MCF 10A (cell line): ENCODE measurements around the gene HES6. TPM values are rescaled to one million over a fixed set of nuclear protein-coding genes. Genes with fewer than 3 reads are reported as not detected.

Source experiments
- BruUV-seq: library from RNA; stranded (reverse); fragments of 400-500 nt; replicated peaks from 2 replicates; lab custom pipeline; 2021; lab: Mats Ljungman, UMichigan
- CTCF ChIA-PET: fragments of 300-600 bp; sonication (Branson Sonifier 250); formaldehyde crosslinking; extraction: SDS; loops from one replicate; lab custom pipeline; 2021; ENCODE audit warnings: antibody characterized with exemption, inconsistent platforms; lab: Yijun Ruan, JAX
- POLR2A ChIA-PET: fragments of 300-600, 350-650 bp; sonication (Branson Sonifier 250); formaldehyde crosslinking; extraction: SDS; loops from one replicate; lab custom pipeline; 2020; ENCODE audit warnings: antibody characterized with exemption, inconsistent platforms; lab: Yijun Ruan, JAX
- DNase-seq: peaks from one replicate; pipeline ENCODE4 v3.0.0-alpha.2; 2018; ENCODE audit not compliant: unreplicated experiment
- H3K27ac Mint-ChIP-seq: one replicate; pipeline ENCODE4 v1.8.0; 2022; ENCODE audit warnings: mild to moderate bottlenecking, low read depth, mixed read lengths; ENCODE audit not compliant: unreplicated experiment
- H3K27me3 Mint-ChIP-seq: one replicate; pipeline ENCODE4 v1.8.0; 2022; ENCODE audit warnings: mixed read lengths; ENCODE audit not compliant: insufficient read depth, unreplicated experiment
- H3K36me3 Mint-ChIP-seq: one replicate; pipeline ENCODE4 v1.8.0; 2022; ENCODE audit warnings: mild to moderate bottlenecking, moderate library complexity, mixed read lengths; ENCODE audit not compliant: insufficient read depth, unreplicated experiment
- H3K4me1 Mint-ChIP-seq: one replicate; pipeline ENCODE4 v1.8.0; 2022; ENCODE audit warnings: mixed read lengths; ENCODE audit not compliant: insufficient read depth, unreplicated experiment
- H3K4me3 Mint-ChIP-seq: one replicate; pipeline ENCODE4 v1.8.0; 2022; ENCODE audit warnings: mild to moderate bottlenecking, moderate library complexity, mixed read lengths; ENCODE audit not compliant: unreplicated experiment
- H3K9me3 Mint-ChIP-seq: one replicate; pipeline ENCODE4 v1.8.0; 2022; ENCODE audit warnings: mixed read lengths; ENCODE audit not compliant: unreplicated experiment
- CTCF ChIP-seq: fragments of 200-600 bp; IDR thresholded peaks from one replicate; pipeline ENCODE4 v1.8.0; 2022; ENCODE audit warnings: antibody characterized with exemption, mild to moderate bottlenecking; ENCODE audit not compliant: unreplicated experiment
- intact Hi-C: fragments of 100-400 bp; cut with micrococcal nuclease; formaldehyde crosslinking; loops from 2 replicates; pipeline ENCODE4 v1.14.1; 2022
- total RNA-seq: library from RNA; stranded (reverse); gene quantifications from 2 replicates; pipeline ENCODE4 v1.2.3, GENCODE V29; 2022

Gene HES6
- total RNA-seq, 1 experiment from 2014 or later, result 19.7 TPM

GRCh38 chr2:238255636-238256035 is 15.8 kb upstream of the HES6 start:
- BruUV-seq, result no TSS peak
- no peaks in the 10 kb centered on the region for H3K9me3 Mint-ChIP-seq
- no peaks in the 10 kb centered on the region for H3K4me1 Mint-ChIP-seq
- no peak overlapping the region for H3K27ac Mint-ChIP-seq
- no peaks in the 10 kb centered on the region for H3K27me3 Mint-ChIP-seq
- ChIA-PET POLR2A (interaction anchor here (1.3 to 2.3 kb wide), 2 partner anchors 12 to 18 kb away, joined by 3 to 5 read pairs; no protein-coding TSS in a partner anchor), CTCF (interaction anchor here (0.6 to 3.4 kb wide), 17 partner anchors 7 to 631 kb away, joined by 3 to 18 read pairs (median 4); no protein-coding TSS in a partner anchor)
- TF ChIP-seq CTCF, result no peak
- DNase-seq, result no peak
- intact Hi-C loops, result loop anchor here (1.0 to 5.0 kb wide), 6 partner anchors 31 to 397 kb away; partner anchors contain the start of gene TRAF3IP1
- peaks cover 64% of the 10 kb centered on the region for H3K36me3 Mint-ChIP-seq
- no peak overlapping the region for H3K4me3 Mint-ChIP-seq

- ChIA-PET POLR2A (interaction anchor here (2.3 kb wide), 1 partner anchor 13 kb away, joined by 5 read pairs; no protein-coding TSS in a partner anchor), CTCF (interaction anchor here (0.6 to 3.4 kb wide), 9 partner anchors 8 to 632 kb away, joined by 3 to 18 read pairs (median 4); no protein-coding TSS in a partner anchor)
- no peaks in the 10 kb centered on the region for H3K27me3 Mint-ChIP-seq
- peaks cover 62% of the 10 kb centered on the region for H3K36me3 Mint-ChIP-seq
- intact Hi-C loops, result loop anchor here (5.0 kb wide), 1 partner anchor 87 kb away; no protein-coding TSS in a partner anchor
- H3K4me3 Mint-ChIP-seq, result no peak overlapping the region
- no peak for TF ChIP-seq CTCF
- no TSS peak for BruUV-seq
- no peaks in the 10 kb centered on the region for H3K4me1 Mint-ChIP-seq
- no peak for DNase-seq
- no peaks in the 10 kb centered on the region for H3K9me3 Mint-ChIP-seq
- no peak overlapping the region for H3K27ac Mint-ChIP-seq
These were observed 15.3 kb upstream of the HES6 start for GRCh38 chr2:238255151-238255551.

- Mint-ChIP-seq H3K36me3 (peaks cover 66% of the 10 kb centered on the region), H3K4me3 (no peak overlapping the region), H3K27ac (no peak overlapping the region), H3K9me3 (no peaks in the 10 kb centered on the region), H3K4me1 (no peaks in the 10 kb centered on the region), H3K27me3 (no peaks in the 10 kb centered on the region)
- POLR2A ChIA-PET, result interaction anchor here (0.7 to 2.3 kb wide), 3 partner anchors 14 to 425 kb away, joined by 3 to 5 read pairs (median 4); no protein-coding TSS in a partner anchor
- intact Hi-C loops, result no loop called here
- TF ChIP-seq CTCF, result no peak
- DNase-seq, result no peak
- CTCF ChIA-PET, result interaction anchor here (0.7 to 3.4 kb wide), 6 partner anchors 9 to 665 kb away, joined by 3 to 16 read pairs (median 4); no protein-coding TSS in a partner anchor
- no TSS peak for BruUV-seq
These were observed 14.4 kb upstream of the HES6 start for GRCh38 chr2:238254095-238254723.
